Endothelial cell of umbilical vein (primary cell): ENCODE results near the gene C4BPA. TPM values are rescaled to one million over a fixed set of nuclear protein-coding genes. Genes with fewer than 3 reads are reported as not detected.

ENCODE experiments used
- BruUV-seq: library from RNA; stranded (reverse); fragments of 400-500 nt; replicated peaks from 2 replicates; lab custom pipeline; 2021; lab: Mats Ljungman, UMichigan
- CTCF ChIA-PET: fragments of 300-600, 350-600 bp; sonication (Branson Sonifier 250); formaldehyde crosslinking; loops from one replicate; lab custom pipeline; 2021; ENCODE audit warnings: antibody characterized with exemption, inconsistent platforms; lab: Charles Lee
- POLR2A ChIA-PET: fragments of 300-600, 350-600 bp; sonication (Branson Sonifier 250); formaldehyde crosslinking; loops from one replicate; lab custom pipeline; 2021; ENCODE audit warnings: antibody characterized with exemption, inconsistent platforms; lab: Charles Lee
- DNase-seq: peaks from one replicate; pipeline ENCODE4 v3.0.0-alpha.2; 2011; ENCODE audit warnings: low read depth, low spot score
- FAIRE-seq: peaks from 2 replicates; lab custom pipeline; 2011; peaks lifted over from hg19 to GRCh38; lab: Jason Lieb, UNC
- H2AFZ ChIP-seq: 2 replicates; pipeline ENCODE4 v1.6.0; 2012; ENCODE audit warnings: low read depth, low read length, control low read depth, inconsistent platforms
- H3K27ac ChIP-seq: 2 replicates; pipeline ENCODE4 v1.5.1; 2011; ENCODE audit warnings: low read depth, mild to moderate bottlenecking, control low read depth, low read length, moderate library complexity; ENCODE audit not compliant: insufficient read depth
- H3K27me3 ChIP-seq, 2 experiments: 2 replicates each; pipeline versions ENCODE4 v1.6.0 to v1.6.1; 2011; ENCODE audit warnings: low read length in 2 of 2, mixed read lengths in 1 of 2; ENCODE audit not compliant: control insufficient read depth in 2 of 2, insufficient read depth in 2 of 2
- H3K36me3 ChIP-seq, 2 experiments: 2 replicates in 1 of 2; 3 replicates in 1 of 2; pipeline ENCODE4 v1.5.1; 2011; ENCODE audit warnings: low read length in 2 of 2, mild to moderate bottlenecking in 1 of 2, moderate library complexity in 1 of 2; ENCODE audit not compliant: control insufficient read depth in 2 of 2, insufficient read depth in 2 of 2; ENCODE audit errors: extremely low read depth in 1 of 2
- H3K4me1 ChIP-seq: 3 replicates; pipeline ENCODE4 v1.5.1; 2011; ENCODE audit warnings: mild to moderate bottlenecking, low read length; ENCODE audit not compliant: control insufficient read depth, insufficient read depth; ENCODE audit errors: extremely low read depth
- H3K4me2 ChIP-seq: 2 replicates; pipeline ENCODE4 v1.6.1; 2011; ENCODE audit warnings: low read length, control low read depth, mixed read lengths; ENCODE audit not compliant: insufficient read depth
- H3K4me3 ChIP-seq, 3 experiments: fragments of 200-600 bp in 1 of 3; sonication (generic), shearing (Covaris generic) in 1 of 3; replicated peaks in 1 of 3; 2 replicates each; pipeline ENCODE4 v1.5.1; 2011 to 2016; ENCODE audit warnings: control low read depth in 3 of 3, low read length in 3 of 3, mild to moderate bottlenecking in 2 of 3, inconsistent platforms in 1 of 3, low read depth in 1 of 3, moderate library complexity in 1 of 3; ENCODE audit not compliant: insufficient read depth in 1 of 3
- H3K79me2 ChIP-seq: 2 replicates; pipeline ENCODE4 v1.6.0; 2012; ENCODE audit warnings: low read length, inconsistent platforms; ENCODE audit not compliant: control insufficient read depth, insufficient read depth
- H3K9ac ChIP-seq: replicated peaks from 2 replicates; pipeline ENCODE3; 2011; ENCODE audit warnings: low read length, control low read depth; ENCODE audit not compliant: insufficient read depth; ENCODE audit errors: extremely low read depth
- H3K9me1 ChIP-seq: replicated peaks from 3 replicates; pipeline ENCODE4 v1.6.0; 2011; ENCODE audit warnings: mild to moderate bottlenecking, low read length; ENCODE audit not compliant: control insufficient read depth, insufficient read depth; ENCODE audit errors: extremely low read depth
- H3K9me3 ChIP-seq: replicated peaks from 2 replicates; pipeline ENCODE4 v1.5.1; 2012; ENCODE audit warnings: low read length, inconsistent platforms; ENCODE audit not compliant: control insufficient read depth, insufficient read depth
- H4K20me1 ChIP-seq: replicated peaks from 2 replicates; pipeline ENCODE3; 2011; ENCODE audit warnings: mild to moderate bottlenecking, low read length; ENCODE audit not compliant: control insufficient read depth, insufficient read depth; ENCODE audit errors: extremely low read depth
- EZH2 ChIP-seq: IDR thresholded peaks from 2 replicates; pipeline ENCODE4 v1.6.1; 2012; ENCODE audit warnings: borderline replicate concordance, low read depth, mild to moderate bottlenecking, moderate library complexity, low read length, inconsistent platforms; ENCODE audit not compliant: severe bottlenecking
- FOS ChIP-seq: IDR thresholded peaks from 2 replicates; pipeline ENCODE4 v1.6.1; 2011; ENCODE audit warnings: mild to moderate bottlenecking, low read length, moderate library complexity, borderline replicate concordance; ENCODE audit not compliant: insufficient read depth
- GATA2 ChIP-seq: IDR thresholded peaks from 2 replicates; pipeline ENCODE4 v1.7.0; 2011; ENCODE audit warnings: low read depth, mild to moderate bottlenecking, moderate library complexity, mixed read lengths, low read length; ENCODE audit not compliant: insufficient read length, insufficient read depth
- JUN ChIP-seq: IDR thresholded peaks from 2 replicates; pipeline ENCODE4 v1.6.1; 2011; ENCODE audit warnings: borderline replicate concordance, low read depth; ENCODE audit not compliant: insufficient read length, insufficient read depth
- MYC ChIP-seq: IDR thresholded peaks from one replicate; pipeline ENCODE4 v1.6.1; 2011; ENCODE audit warnings: mild to moderate bottlenecking, low read depth, low read length
- POLR2A ChIP-seq: IDR thresholded peaks from 2 replicates; pipeline ENCODE4 v1.6.1; 2012; ENCODE audit warnings: low read depth, mild to moderate bottlenecking, control low read depth, low read length
- POLR2AphosphoS5 ChIP-seq: IDR thresholded peaks from 2 replicates; pipeline ENCODE4 v1.6.1; 2012; ENCODE audit warnings: low read depth, mild to moderate bottlenecking, control low read depth, low read length, moderate library complexity; ENCODE audit not compliant: insufficient read depth
- dilution Hi-C: fragments of 300-500 bp; cut with MboI; formaldehyde crosslinking; loops from one replicate; pipeline ENCODE4 v1.15.0; 2019; ENCODE audit warnings: low sequenced_read_pairs; ENCODE audit not compliant: extremely low pct_ligation_motif_present
- intact Hi-C: fragments of 100-400 bp; cut with micrococcal nuclease; formaldehyde crosslinking; loops from one replicate; pipeline ENCODE4 v1.10.0; 2022
- polyA plus RNA-seq, 4 experiments: library from polyadenylated mRNA; depleted of rRNA in 3 of 4; stranded (reverse) in 3 of 4; unstranded in 1 of 4; fragments of >200 nt; gene quantifications; 2 replicates each; pipeline versions ENCODE4 v1.2.1 to v1.2.3, GENCODE V29; 2011 to 2012; ENCODE audit warnings: missing spikeins in 1 of 4
- total RNA-seq: library from RNA; stranded (reverse); gene quantifications from 2 replicates; pipeline ENCODE4 v1.2.3, GENCODE V29; 2021
- TF ChIP-seq, protein P1 (sequence below): IDR thresholded peaks from 2 replicates; pipeline ENCODE4 v1.6.1; 2011; ENCODE audit not compliant: insufficient read depth, insufficient read length
- TF ChIP-seq, protein P2 (sequence below), 2 donors: IDR thresholded peaks; 1 replicate in 1 of 2; 2 replicates in 1 of 2; pipeline ENCODE4 v1.5.1; 2011; ENCODE audit warnings: low read length in 2 of 2, mild to moderate bottlenecking in 2 of 2, moderate library complexity in 2 of 2, control low read depth in 1 of 2, inconsistent platforms in 1 of 2, low read depth in 1 of 2; ENCODE audit not compliant: insufficient read depth in 1 of 2; ENCODE audit errors: extremely low read depth in 1 of 2

Gene C4BPA
- total and polyA plus RNA-seq, 2 donors (not counting 3 experiments of a cell fraction or from before 2014, with no cell fraction given): not detected

DNA sequence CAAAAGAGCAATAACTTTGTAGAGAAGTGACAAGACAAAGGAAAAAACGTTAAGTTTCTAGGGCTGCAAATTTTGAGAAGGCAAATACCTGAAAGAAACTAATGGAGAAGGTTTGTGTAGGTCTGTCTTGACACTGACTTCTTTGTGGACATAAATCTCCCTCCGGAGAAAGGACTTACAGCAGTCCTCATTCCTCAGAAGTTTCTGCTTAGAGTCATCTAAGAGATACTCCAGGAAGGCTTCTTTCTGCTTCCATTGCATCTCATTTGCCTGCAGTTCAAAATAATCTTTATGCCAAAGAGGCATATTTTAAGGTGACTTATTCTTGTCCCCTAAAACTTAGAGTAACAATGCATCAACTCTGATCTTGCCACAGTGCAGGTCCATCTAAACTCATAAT lies 19.8 kb upstream of the C4BPA start:
- BruUV-seq: no TSS peak
- ChIA-PET CTCF (interaction anchor here (0.6 to 5.0 kb wide), 33 partner anchors 10 to 418 kb away, joined by 3 to 181 read pairs (median 4); partner anchors contain the start of genes CD55, CR1 and PFKFB2), POLR2A (no interaction called here)
- Histone ChIP-seq H3K4me2 (no peak overlapping the region), H3K9me3 (no peaks in the 10 kb centered on the region), H3K79me2 (no peaks in the 10 kb centered on the region), H3K27ac (no peak overlapping the region), H4K20me1 (no peaks in the 10 kb centered on the region), H3K9me1 (no peaks in the 10 kb centered on the region), H3K4me1 (no peaks in the 10 kb centered on the region), H3K36me3 (no peaks in the 10 kb centered on the region), H3K4me3 (no peak overlapping the region), H3K27me3 (peaks cover 2 to 3% of the 10 kb centered on the region in 2 experiments), H2AFZ (no peak overlapping the region), H3K9ac (no peak overlapping the region)
- intact Hi-C loops: loop anchor here (1.0 kb wide), 5 partner anchors 121 to 415 kb away; partner anchors contain the start of gene CD55
- dilution Hi-C loops: no loop called here
- DNase-seq (no peak), FAIRE-seq (no peak)
- no peak for TF ChIP-seq POLR2AphosphoS5
- TF ChIP-seq FOS: no peak
- TF ChIP-seq EZH2: no peak
- no peak for TF ChIP-seq JUN
- no peak for TF ChIP-seq GATA2
- no peak for TF ChIP-seq MYC
- TF ChIP-seq, protein P1, sequence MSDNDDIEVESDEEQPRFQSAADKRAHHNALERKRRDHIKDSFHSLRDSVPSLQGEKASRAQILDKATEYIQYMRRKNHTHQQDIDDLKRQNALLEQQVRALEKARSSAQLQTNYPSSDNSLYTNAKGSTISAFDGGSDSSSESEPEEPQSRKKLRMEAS: no peak
- TF ChIP-seq POLR2A: no peak
- TF ChIP-seq, protein P2, sequence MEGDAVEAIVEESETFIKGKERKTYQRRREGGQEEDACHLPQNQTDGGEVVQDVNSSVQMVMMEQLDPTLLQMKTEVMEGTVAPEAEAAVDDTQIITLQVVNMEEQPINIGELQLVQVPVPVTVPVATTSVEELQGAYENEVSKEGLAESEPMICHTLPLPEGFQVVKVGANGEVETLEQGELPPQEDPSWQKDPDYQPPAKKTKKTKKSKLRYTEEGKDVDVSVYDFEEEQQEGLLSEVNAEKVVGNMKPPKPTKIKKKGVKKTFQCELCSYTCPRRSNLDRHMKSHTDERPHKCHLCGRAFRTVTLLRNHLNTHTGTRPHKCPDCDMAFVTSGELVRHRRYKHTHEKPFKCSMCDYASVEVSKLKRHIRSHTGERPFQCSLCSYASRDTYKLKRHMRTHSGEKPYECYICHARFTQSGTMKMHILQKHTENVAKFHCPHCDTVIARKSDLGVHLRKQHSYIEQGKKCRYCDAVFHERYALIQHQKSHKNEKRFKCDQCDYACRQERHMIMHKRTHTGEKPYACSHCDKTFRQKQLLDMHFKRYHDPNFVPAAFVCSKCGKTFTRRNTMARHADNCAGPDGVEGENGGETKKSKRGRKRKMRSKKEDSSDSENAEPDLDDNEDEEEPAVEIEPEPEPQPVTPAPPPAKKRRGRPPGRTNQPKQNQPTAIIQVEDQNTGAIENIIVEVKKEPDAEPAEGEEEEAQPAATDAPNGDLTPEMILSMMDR (IDR thresholded peaks at IDR 0.05; ENCODE audit: extremely low read depth in 1 of 2, insufficient read depth in 1 of 2, low read depth in 1 of 2, low read length in 2 of 2): no peak
